Endothelial cell (in vitro differentiated cells): Measurements from ENCODE around the gene FIP1L1. TPM values are rescaled to one million over a fixed set of nuclear protein-coding genes. Genes with fewer than 3 reads are reported as not detected.

Source experiments
- DNase-seq: peaks from one replicate; pipeline ENCODE4 v3.0.0; 2021; ENCODE audit warnings: low spot score
- H3K27ac Mint-ChIP-seq: one replicate; pipeline ENCODE4 v1.8.0; 2021; ENCODE audit warnings: mixed read lengths, inconsistent platforms; ENCODE audit not compliant: unreplicated experiment
- H3K27me3 Mint-ChIP-seq: one replicate; pipeline ENCODE4 v1.8.0; 2021; ENCODE audit warnings: mild to moderate bottlenecking, moderate library complexity, mixed read lengths, inconsistent platforms; ENCODE audit not compliant: unreplicated experiment
- H3K36me3 Mint-ChIP-seq: one replicate; pipeline ENCODE4 v1.8.0; 2021; ENCODE audit warnings: mild to moderate bottlenecking, low read depth, mixed read lengths, inconsistent platforms; ENCODE audit not compliant: unreplicated experiment
- H3K4me1 Mint-ChIP-seq: one replicate; pipeline ENCODE4 v1.8.0; 2021; ENCODE audit warnings: mild to moderate bottlenecking, mixed read lengths, inconsistent platforms; ENCODE audit not compliant: unreplicated experiment
- H3K4me3 Mint-ChIP-seq: one replicate; pipeline ENCODE4 v1.8.0; 2021; ENCODE audit warnings: mild to moderate bottlenecking, mixed read lengths, inconsistent platforms; ENCODE audit not compliant: unreplicated experiment
- H3K9me3 Mint-ChIP-seq: one replicate; pipeline ENCODE4 v1.8.0; 2021; ENCODE audit warnings: mixed read lengths, inconsistent platforms; ENCODE audit not compliant: unreplicated experiment
- CTCF ChIP-seq: fragments of 200-600 bp; sonication (generic); IDR thresholded peaks from one replicate; pipeline ENCODE4 v1.5.0; 2021; ENCODE audit warnings: antibody characterized with exemption; ENCODE audit not compliant: unreplicated experiment
- total RNA-seq: library from RNA; stranded (reverse); fragmentation: NEBNext Ultra II Directional; extraction: Animal tissue kit (Norgen Biotek cat#: 25700); gene quantifications from one replicate; pipeline ENCODE4 v1.2.1, GENCODE V29; 2021; ENCODE audit not compliant: unreplicated experiment

The FIP1L1 gene
- total RNA-seq, 1 donor from 2014 or later, result 55.6 TPM

GRCh38 chr4:53367721-53368120 lies 9.7 kb upstream of the FIP1L1 start:
- TF ChIP-seq CTCF, result no peak
- H3K4me1 Mint-ChIP-seq, result peaks cover 13% of the 10 kb centered on the region
- H3K36me3 Mint-ChIP-seq, result peaks cover 5% of the 10 kb centered on the region
- H3K27ac Mint-ChIP-seq, result no peak overlapping the region
- H3K4me3 Mint-ChIP-seq, result no peak overlapping the region
- no peaks in the 10 kb centered on the region for H3K9me3 Mint-ChIP-seq
- H3K27me3 Mint-ChIP-seq, result peaks cover 9% of the 10 kb centered on the region
- no peak for DNase-seq

- Mint-ChIP-seq H3K9me3 (no peaks in the 10 kb centered on the region), H3K36me3 (peaks cover 5% of the 10 kb centered on the region), H3K4me3 (no peak overlapping the region), H3K27ac (no peak overlapping the region), H3K4me1 (peaks cover 6% of the 10 kb centered on the region), H3K27me3 (peaks cover 11% of the 10 kb centered on the region)
- no peak for TF ChIP-seq CTCF
- no peak for DNase-seq
Observed at GRCh38 chr4:53371049-53371448, 6.4 kb upstream of the FIP1L1 start.

GRCh38 chr4:53371843-53372521 lies 5.5 kb upstream of the FIP1L1 start:
- Mint-ChIP-seq H3K27ac (no peak overlapping the region), H3K4me3 (no peak overlapping the region), H3K9me3 (no peaks in the 10 kb centered on the region), H3K4me1 (peaks cover 4% of the 10 kb centered on the region), H3K27me3 (peaks cover 12% of the 10 kb centered on the region), H3K36me3 (no peaks in the 10 kb centered on the region)
- DNase-seq, result no peak
- TF ChIP-seq CTCF, result no peak

- Mint-ChIP-seq H3K9me3 (no peaks in the 10 kb centered on the region), H3K27ac (no peak overlapping the region), H3K4me3 (no peak overlapping the region), H3K36me3 (no peaks in the 10 kb centered on the region), H3K27me3 (peaks cover 10% of the 10 kb centered on the region), H3K4me1 (peaks cover 15% of the 10 kb centered on the region)
- TF ChIP-seq CTCF, result no peak
- DNase-seq, result no peak
Observed at GRCh38 chr4:53374777-53375258, 2.6 kb upstream of the FIP1L1 start.

- Mint-ChIP-seq H3K36me3 (no peaks in the 10 kb centered on the region), H3K4me1 (peaks cover 19% of the 10 kb centered on the region), H3K27ac (peak overlapping the region; percentile 94), H3K27me3 (peaks cover 10% of the 10 kb centered on the region), H3K9me3 (no peaks in the 10 kb centered on the region), H3K4me3 (peak overlapping the region; percentile 99)
- no peak for DNase-seq
- no peak for TF ChIP-seq CTCF
Observed at GRCh38 chr4:53376900-53377299, 541 bp upstream of the FIP1L1 start.
